TTC549 (cell line): ENCODE measurements around the gene PLCB1.
"Not testable (repeated sequence)": the region's sequence is repeated elsewhere in the genome, so short reads cannot be mapped to it uniquely, and the experiment has no call there.

Source experiments
- FAIRE-seq: peaks from 2 replicates; lab custom pipeline; 2012; peaks lifted over from hg19 to GRCh38; lab: Jason Lieb, UNC

Gene PLCB1

DNA sequence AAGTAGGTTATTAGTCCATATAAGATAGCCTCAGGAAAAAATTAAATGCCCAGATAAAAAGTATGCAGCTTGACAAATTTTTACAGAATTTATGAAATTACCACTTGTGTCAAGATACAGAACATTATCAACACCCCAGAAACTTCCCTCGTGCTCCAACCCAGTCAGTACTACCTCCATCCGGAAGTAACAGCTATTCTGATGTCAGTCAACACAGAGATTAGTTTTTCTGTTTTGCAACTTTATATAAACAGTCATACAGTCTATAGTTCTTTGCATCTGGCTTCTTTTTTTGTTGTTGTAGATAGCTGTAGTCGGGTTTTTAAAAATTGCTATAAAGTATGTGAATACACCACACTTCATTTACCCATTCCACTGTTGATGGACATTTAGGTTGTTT, 721.1 kb downstream of the PLCB1 start:
- FAIRE-seq, result not testable (repeated sequence)

DNA sequence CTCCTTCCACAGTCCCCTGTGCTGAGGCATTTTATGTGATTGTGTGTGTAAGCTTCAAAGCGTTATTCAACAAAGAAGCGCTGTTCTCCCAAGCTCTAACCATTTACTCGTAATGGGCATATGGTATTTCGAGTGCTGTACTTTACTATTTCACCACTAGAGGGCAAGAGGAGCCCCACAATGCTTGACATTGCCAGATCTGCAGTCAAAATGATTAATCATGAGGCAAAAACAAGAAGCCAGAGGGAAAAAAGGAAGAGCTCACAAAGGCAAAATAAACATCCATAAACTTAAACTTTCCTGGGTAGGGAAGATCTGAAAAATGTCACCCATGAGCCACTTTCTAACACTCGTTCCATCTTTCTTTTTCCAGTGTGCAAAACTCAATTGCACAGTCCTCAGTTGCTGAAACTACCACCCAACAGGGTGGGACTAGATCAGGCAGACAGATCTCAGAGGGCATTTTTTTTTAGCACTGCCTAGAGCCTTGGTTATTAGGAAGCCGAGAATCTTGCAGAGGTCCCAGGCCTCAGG, 721.8 kb downstream of the PLCB1 start:
- peak; percentile 7 for FAIRE-seq

DNA sequence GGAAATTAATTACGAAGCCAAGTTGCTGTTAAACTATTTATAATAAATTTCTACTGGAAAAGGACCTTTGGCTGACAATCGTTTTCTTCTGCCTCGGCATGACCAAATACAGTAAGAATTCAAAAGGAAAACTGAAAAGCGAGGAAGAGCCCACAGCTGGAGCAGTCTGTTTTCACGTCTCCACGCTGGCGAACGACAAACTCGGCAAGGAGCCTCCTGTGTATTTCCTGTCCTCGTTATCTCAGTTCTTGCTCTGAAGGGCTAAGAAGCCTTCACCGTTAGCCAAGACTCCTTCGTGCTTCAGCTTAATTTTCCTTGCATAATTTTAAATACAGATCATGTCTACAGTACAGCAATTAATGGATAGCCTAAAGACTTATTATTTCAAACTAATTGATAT, 722.5 kb downstream of the PLCB1 start:
- FAIRE-seq, result no peak

GRCh38 chr20:8855315-8855714, 723.2 kb downstream of the PLCB1 start:
- no peak for FAIRE-seq

DNA sequence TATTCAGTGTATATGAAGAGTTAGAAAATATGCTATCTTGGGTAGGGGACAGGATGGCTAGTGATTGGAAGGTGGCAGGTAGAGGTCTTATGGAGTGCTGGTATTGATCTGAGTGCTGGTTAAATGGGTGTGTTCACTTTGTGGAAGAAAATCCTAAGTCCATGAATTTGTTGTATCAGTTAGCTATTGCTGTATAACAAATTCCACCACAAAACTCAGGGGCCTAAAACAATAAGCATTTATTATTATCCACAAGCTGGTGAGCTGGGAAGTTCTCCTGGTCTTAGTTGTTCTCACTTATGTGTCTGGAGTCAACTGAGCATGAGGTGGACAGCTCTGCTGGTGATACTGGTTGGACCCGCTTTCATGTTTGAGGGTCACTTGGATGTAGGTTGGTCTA, 724.6 kb downstream of the PLCB1 start:
- no peak for FAIRE-seq

DNA sequence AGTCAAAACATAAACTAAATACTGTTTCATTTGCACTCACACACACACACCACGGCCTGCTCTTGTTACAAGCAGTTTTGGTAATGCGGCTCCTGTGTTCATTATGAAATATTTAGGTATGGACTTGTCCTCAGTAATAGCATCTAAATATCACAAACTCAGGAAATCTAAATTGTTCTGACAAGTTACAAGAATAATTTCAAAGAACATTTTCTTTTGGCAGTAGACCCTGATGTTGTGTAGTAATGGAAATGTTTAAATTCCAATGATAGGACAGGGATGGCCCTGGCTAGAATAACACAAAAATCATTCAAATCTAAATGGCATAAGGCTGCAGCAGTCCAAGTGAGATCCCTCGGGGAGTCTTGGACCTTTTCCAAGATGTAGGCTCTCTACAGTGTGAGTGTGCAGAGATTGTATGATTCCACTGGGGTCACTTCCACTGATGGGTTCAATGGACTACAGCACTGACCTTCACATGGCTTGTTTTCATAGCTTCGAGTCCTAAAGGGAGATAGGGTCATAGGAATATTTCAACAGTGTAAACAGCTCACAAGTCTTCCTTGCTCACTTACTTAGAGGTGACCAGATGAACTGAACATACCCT, 726.2 kb downstream of the PLCB1 start:
- no peak for FAIRE-seq

DNA sequence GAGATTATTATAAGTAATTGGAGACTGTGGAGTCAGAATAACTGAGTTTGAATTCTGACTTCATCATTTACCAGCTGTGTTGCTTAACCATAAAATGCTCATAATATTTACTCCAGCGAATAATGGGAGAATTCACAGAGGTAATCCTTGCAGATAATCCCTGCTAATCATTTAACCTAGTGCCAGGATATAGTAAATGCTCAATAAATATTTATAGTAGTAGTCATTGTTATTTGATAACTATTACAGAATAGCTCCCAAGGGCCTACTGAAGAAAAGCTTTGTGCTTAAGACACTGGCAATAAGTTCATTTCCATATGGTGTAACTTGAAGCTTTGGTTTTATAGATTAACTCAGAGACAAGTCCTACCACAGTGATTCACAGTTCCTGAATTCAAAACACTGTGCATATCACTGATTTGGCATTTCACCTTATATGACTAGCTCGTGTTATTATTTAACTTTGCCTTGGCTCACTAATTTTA, 728.0 kb downstream of the PLCB1 start:
- FAIRE-seq, result no peak

GRCh38 chr20:8862092-8862491, 730.0 kb downstream of the PLCB1 start:
- FAIRE-seq, result no peak

- no peak for FAIRE-seq
Observed at GRCh38 chr20:8865636-8866035, 733.6 kb downstream of the PLCB1 start.

GRCh38 chr20:8867038-8867740, 735.1 kb downstream of the PLCB1 start:
- no peak for FAIRE-seq

DNA sequence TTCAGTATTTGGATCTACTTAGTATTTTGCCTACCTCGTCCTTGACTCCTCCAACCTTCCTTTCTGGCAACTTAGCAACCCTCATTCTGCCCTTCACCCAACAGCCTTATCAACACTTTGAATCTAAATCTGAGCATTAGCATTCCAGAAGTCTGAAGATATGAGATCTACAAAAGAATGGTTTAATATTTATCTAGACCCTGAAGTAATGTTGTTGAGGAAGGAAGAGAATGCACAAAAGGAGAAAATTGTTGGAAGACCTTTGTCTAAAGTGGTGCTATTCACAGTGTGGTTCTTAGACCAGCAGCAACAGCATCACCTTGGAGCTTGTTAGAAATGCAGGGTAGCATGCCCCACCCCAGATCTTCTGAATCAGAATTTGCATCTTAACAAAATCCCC, 738.6 kb downstream of the PLCB1 start:
- FAIRE-seq, result no peak

- no peak for FAIRE-seq
Observed at GRCh38 chr20:8874437-8874836, 742.4 kb downstream of the PLCB1 start.

GRCh38 chr20:8875586-8875985, 743.5 kb downstream of the PLCB1 start:
- FAIRE-seq, result no peak

DNA sequence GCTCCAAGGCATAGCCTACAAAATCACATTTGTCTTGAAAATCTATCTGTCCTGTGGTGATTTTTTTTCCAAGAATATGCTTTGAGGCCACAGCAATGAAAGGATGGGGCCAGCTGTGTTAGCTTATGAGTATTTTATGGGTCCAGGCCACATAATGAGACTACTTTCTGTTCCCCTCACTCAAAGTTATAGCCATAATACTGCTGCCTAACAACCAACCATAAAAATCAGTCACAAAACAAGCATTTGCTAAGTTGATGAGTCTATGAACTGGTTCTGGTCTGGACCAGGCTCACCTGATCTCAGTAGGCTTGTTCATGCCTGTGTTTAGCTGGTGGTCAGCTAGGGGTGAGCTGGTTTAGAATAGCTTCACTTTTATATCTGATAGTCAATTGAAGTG, 744.3 kb downstream of the PLCB1 start:
- FAIRE-seq, result no peak

GRCh38 chr20:8877294-8877693, 745.2 kb downstream of the PLCB1 start:
- no peak for FAIRE-seq

DNA sequence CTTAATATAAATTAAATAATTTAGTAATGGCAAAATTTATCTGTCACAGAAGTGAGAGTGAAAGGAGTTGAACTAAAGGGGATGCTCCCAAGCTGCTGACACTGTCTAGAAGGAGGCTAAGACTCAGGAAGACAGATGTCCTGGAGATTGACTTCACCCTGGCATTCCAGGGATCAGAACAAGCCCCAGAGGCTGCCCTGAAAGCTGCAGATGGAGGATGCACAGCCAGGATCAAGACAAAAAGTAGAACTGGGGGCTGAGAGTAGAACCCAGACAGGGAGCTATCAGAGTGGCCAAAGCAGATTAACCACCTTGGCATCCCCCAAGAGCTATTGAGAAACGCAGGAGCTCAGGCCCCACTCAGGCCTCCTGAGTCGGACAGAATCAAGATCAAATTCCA, 747.6 kb downstream of the PLCB1 start:
- FAIRE-seq, result no peak

- no peak for FAIRE-seq
Observed at GRCh38 chr20:8880085-8880853, 748.2 kb downstream of the PLCB1 start.

- FAIRE-seq, result no peak
Observed at GRCh38 chr20:8891039-8891438, 759.0 kb downstream of the PLCB1 start.

- FAIRE-seq, result no peak
Observed at GRCh38 chr20:8895472-8895871, 763.4 kb downstream of the PLCB1 start.

- FAIRE-seq, result no peak
Observed at GRCh38 chr20:8898823-8899222, 766.8 kb downstream of the PLCB1 start.

DNA sequence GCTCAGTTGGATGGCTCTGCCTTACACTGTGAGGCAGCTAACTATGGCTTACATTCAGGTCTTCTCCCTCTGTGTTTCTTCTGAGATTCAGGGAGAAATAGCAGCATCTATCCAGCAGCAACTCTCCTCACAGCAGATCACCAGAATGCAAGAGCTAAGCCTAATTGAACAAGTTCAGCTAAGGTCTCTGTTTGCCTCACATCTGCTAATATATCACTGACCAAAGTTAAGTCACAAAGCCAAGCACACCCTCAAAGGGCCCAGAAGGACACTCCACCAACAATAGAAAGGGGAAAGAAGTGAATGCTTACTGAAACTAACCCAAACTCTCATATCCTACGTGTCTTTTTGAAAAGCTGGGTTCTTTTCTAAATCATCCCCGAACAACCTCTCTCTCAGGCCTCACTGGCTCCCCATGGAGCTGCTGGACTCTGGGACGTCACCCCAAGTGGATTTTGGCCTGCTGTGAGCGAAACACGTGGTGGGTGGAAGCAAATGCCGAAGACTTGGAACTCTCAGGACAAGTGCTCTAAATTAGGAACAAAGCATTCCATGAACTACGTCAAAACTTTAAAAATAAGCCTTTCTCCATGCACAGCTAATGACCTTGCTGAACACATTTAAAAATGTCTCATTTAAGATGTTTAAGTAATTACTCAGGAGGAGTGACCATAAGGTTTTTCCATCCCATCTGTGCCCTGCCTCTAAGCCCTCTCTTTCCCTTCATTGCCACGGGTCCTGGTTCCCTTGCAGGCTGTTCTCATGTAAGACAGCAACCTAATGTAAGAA, 769.4 kb downstream of the PLCB1 start:
- FAIRE-seq, result no peak
